ENCODE results near the gene NUDCD3. TPM values are rescaled to one million over a fixed set of nuclear protein-coding genes. Genes with fewer than 3 reads are reported as not detected.

NUDCD3 gene
- polyA plus RNA-seq, 3 donors from 2014 or later = 43.3 to 60.4 (median 56.3) TPM

GRCh38 chr7:44382459-44383265 lies 107.8 kb downstream of the NUDCD3 start:
- H3K36me3 Mint-ChIP-seq = peaks cover 2 to 25% (median 18%) of the 10 kb centered on the region in 3 donors
- no peak overlapping the region for H3K4me3 Mint-ChIP-seq
- no peaks in the 10 kb centered on the region for H3K27me3 Mint-ChIP-seq (ENCODE audit: low read depth in 3 of 3)
- no peak for DNase-seq
- peaks cover 0 to 6% of the 10 kb centered on the region in 2 donors for H3K4me1 Mint-ChIP-seq
- H3K9me3 Mint-ChIP-seq = no peaks in the 10 kb centered on the region
- peak overlapping the region in 1 of 6 donors; percentile 46 for H3K27ac Mint-ChIP-seq

- Mint-ChIP-seq H3K27ac (no peak overlapping the region), H3K36me3 (peaks cover 0 to 18% (median 11%) of the 10 kb centered on the region in 3 donors), H3K9me3 (no peaks in the 10 kb centered on the region), H3K4me3 (no peak overlapping the region), H3K27me3 (ENCODE audit: low read depth in 3 of 3) (peaks cover 0 to under 1% (median 0%) of the 10 kb centered on the region in 3 donors), H3K4me1 (peaks cover 0 to 6% of the 10 kb centered on the region in 2 donors)
- DNase-seq = no peak
Measured at GRCh38 chr7:44381494-44382220, 108.8 kb downstream of the NUDCD3 start.

- Mint-ChIP-seq H3K27me3 (ENCODE audit: low read depth in 3 of 3) (peaks cover 0 to 4% (median 0%) of the 10 kb centered on the region in 3 donors), H3K36me3 (peaks cover 0 to 18% (median 11%) of the 10 kb centered on the region in 3 donors), H3K27ac (no peak overlapping the region), H3K4me1 (peaks cover 0 to 6% of the 10 kb centered on the region in 2 donors), H3K9me3 (no peaks in the 10 kb centered on the region), H3K4me3 (no peak overlapping the region)
- no peak for DNase-seq
Measured at GRCh38 chr7:44380831-44381493, 109.5 kb downstream of the NUDCD3 start.

- Mint-ChIP-seq H3K4me1 (peaks cover 0 to 6% of the 10 kb centered on the region in 2 donors), H3K4me3 (no peak overlapping the region), H3K27me3 (ENCODE audit: low read depth in 3 of 3) (peaks cover 0 to 4% (median 0%) of the 10 kb centered on the region in 3 donors), H3K36me3 (peaks cover 0 to 14% (median 8%) of the 10 kb centered on the region in 3 donors), H3K9me3 (no peaks in the 10 kb centered on the region), H3K27ac (no peak overlapping the region)
- DNase-seq = no peak
Measured at GRCh38 chr7:44380189-44380830, 110.1 kb downstream of the NUDCD3 start.

GRCh38 chr7:44379366-44380188 lies 110.9 kb downstream of the NUDCD3 start:
- Mint-ChIP-seq H3K4me1 (peaks cover 0 to 6% of the 10 kb centered on the region in 2 donors), H3K4me3 (no peak overlapping the region), H3K9me3 (no peaks in the 10 kb centered on the region), H3K36me3 (peaks cover 0 to 9% (median 4%) of the 10 kb centered on the region in 3 donors), H3K27ac (peak overlapping the region in 1 of 6 donors; percentile 80), H3K27me3 (ENCODE audit: low read depth in 3 of 3) (peaks cover 0 to 4% (median 2%) of the 10 kb centered on the region in 3 donors)
- no peak for DNase-seq

GRCh38 chr7:44378744-44379143 lies 111.7 kb downstream of the NUDCD3 start:
- DNase-seq = no peak
- no peaks in the 10 kb centered on the region for H3K9me3 Mint-ChIP-seq
- peaks cover 0 to 6% of the 10 kb centered on the region in 2 donors for H3K4me1 Mint-ChIP-seq
- peaks cover 0 to 2% (median 1%) of the 10 kb centered on the region in 3 donors for H3K36me3 Mint-ChIP-seq
- H3K27ac Mint-ChIP-seq = no peak overlapping the region
- H3K27me3 Mint-ChIP-seq (ENCODE audit: low read depth in 3 of 3) = peaks cover 0 to 4% (median 3%) of the 10 kb centered on the region in 3 donors
- H3K4me3 Mint-ChIP-seq = no peak overlapping the region

- Mint-ChIP-seq H3K4me3 (no peak overlapping the region), H3K27me3 (ENCODE audit: low read depth in 3 of 3) (peaks cover 0 to 4% (median 3%) of the 10 kb centered on the region in 3 donors), H3K36me3 (no peaks in the 10 kb centered on the region), H3K9me3 (no peaks in the 10 kb centered on the region), H3K4me1 (peaks cover 0 to 6% of the 10 kb centered on the region in 2 donors), H3K27ac (peak overlapping the region in 1 of 6 donors; percentile 2)
- DNase-seq = no peak
Measured at GRCh38 chr7:44377681-44378421, 112.6 kb downstream of the NUDCD3 start.

GRCh38 chr7:44377134-44377463 lies 113.4 kb downstream of the NUDCD3 start:
- H3K9me3 Mint-ChIP-seq = no peaks in the 10 kb centered on the region
- H3K27ac Mint-ChIP-seq = no peak overlapping the region
- H3K36me3 Mint-ChIP-seq = no peaks in the 10 kb centered on the region
- peaks cover 0 to 4% (median 3%) of the 10 kb centered on the region in 3 donors for H3K27me3 Mint-ChIP-seq (ENCODE audit: low read depth in 3 of 3)
- H3K4me3 Mint-ChIP-seq = no peak overlapping the region
- H3K4me1 Mint-ChIP-seq = peaks cover 0 to 6% of the 10 kb centered on the region in 2 donors
- DNase-seq = no peak

- Mint-ChIP-seq H3K27me3 (ENCODE audit: low read depth in 3 of 3) (peaks cover 0 to 4% (median 3%) of the 10 kb centered on the region in 3 donors), H3K27ac (no peak overlapping the region), H3K4me1 (peaks cover 0 to 6% of the 10 kb centered on the region in 2 donors), H3K4me3 (no peak overlapping the region), H3K9me3 (no peaks in the 10 kb centered on the region), H3K36me3 (no peaks in the 10 kb centered on the region)
- DNase-seq = no peak
Measured at GRCh38 chr7:44376429-44377133, 113.9 kb downstream of the NUDCD3 start.

GRCh38 chr7:44375926-44376342 lies 114.5 kb downstream of the NUDCD3 start:
- H3K4me3 Mint-ChIP-seq = no peak overlapping the region
- no peaks in the 10 kb centered on the region for H3K9me3 Mint-ChIP-seq
- H3K36me3 Mint-ChIP-seq = no peaks in the 10 kb centered on the region
- no peak overlapping the region for H3K27ac Mint-ChIP-seq
- H3K27me3 Mint-ChIP-seq (ENCODE audit: low read depth in 3 of 3) = peaks cover 0 to 4% (median 3%) of the 10 kb centered on the region in 3 donors
- peaks cover 0 to 6% of the 10 kb centered on the region in 2 donors for H3K4me1 Mint-ChIP-seq
- no peak for DNase-seq

GRCh38 chr7:44375236-44375699 lies 115.2 kb downstream of the NUDCD3 start:
- H3K4me1 Mint-ChIP-seq = peaks cover 0 to 6% of the 10 kb centered on the region in 2 donors
- no peak overlapping the region for H3K27ac Mint-ChIP-seq
- no peaks in the 10 kb centered on the region for H3K36me3 Mint-ChIP-seq
- H3K9me3 Mint-ChIP-seq = no peaks in the 10 kb centered on the region
- DNase-seq = no peak
- peaks cover 1 to 8% (median 3%) of the 10 kb centered on the region in 3 donors for H3K27me3 Mint-ChIP-seq (ENCODE audit: low read depth in 3 of 3)
- H3K4me3 Mint-ChIP-seq = no peak overlapping the region
